ENCODE results near the gene SPDEF. TPM values are rescaled to one million over a fixed set of nuclear protein-coding genes. Genes with fewer than 3 reads are reported as not detected.

Gene SPDEF
- total RNA-seq, 4 donors from 2014 or later: 0.16 to 0.20 TPM; not detected in 2

- Histone ChIP-seq H3K9me3 (no peaks in the 10 kb centered on the region), H3K4me1 (no peaks in the 10 kb centered on the region), H3K27me3 (peaks cover 0 to 29% (median 11%) of the 10 kb centered on the region in 3 donors), H3K36me3 (no peaks in the 10 kb centered on the region), H3K4me3 (no peak overlapping the region), H3K27ac (no peak overlapping the region)
- TF ChIP-seq POLR2A (IDR thresholded peaks at IDR 0.05) (no peak), CTCF (IDR thresholded peaks at IDR 0.05 in 4 of 5, conservative IDR thresholded peaks at IDR 0.05 in 1 of 5) (no peak)
- intact Hi-C loops (cut with DNase I; ENCODE audit: low total_unique reads) (no loop called here), in situ Hi-C loops (cut with MboI; ENCODE audit: low sequenced_read_pairs in 4 of 4) (no loop called here)
- DNase-seq (no peak), ATAC-seq (no peak)
These were observed 14.1 kb upstream of the SPDEF start for GRCh38 chr6:34570066-34570833.

- TF ChIP-seq POLR2A (IDR thresholded peaks at IDR 0.05) (no peak), CTCF (IDR thresholded peaks at IDR 0.05 in 4 of 5, conservative IDR thresholded peaks at IDR 0.05 in 1 of 5) (no peak)
- Histone ChIP-seq H3K4me3 (no peak overlapping the region), H3K27ac (no peak overlapping the region), H3K27me3 (peaks cover 0 to 29% (median 11%) of the 10 kb centered on the region in 3 donors), H3K36me3 (no peaks in the 10 kb centered on the region), H3K9me3 (no peaks in the 10 kb centered on the region), H3K4me1 (no peaks in the 10 kb centered on the region)
- peak in 1 of 2 donors; percentile 25 for ATAC-seq
- intact Hi-C loops (cut with DNase I; ENCODE audit: low total_unique reads) (no loop called here), in situ Hi-C loops (cut with MboI; ENCODE audit: low sequenced_read_pairs in 4 of 4) (no loop called here)
- DNase-seq: no peak
These were observed 13.3 kb upstream of the SPDEF start for GRCh38 chr6:34569361-34569973.

GRCh38 chr6:34568341-34569201, 12.4 kb upstream of the SPDEF start:
- peaks cover 0 to 29% (median 11%) of the 10 kb centered on the region in 3 donors for H3K27me3 ChIP-seq
- in situ Hi-C loops (cut with MboI; ENCODE audit: low sequenced_read_pairs in 4 of 4) (no loop called here), intact Hi-C loops (cut with DNase I; ENCODE audit: low total_unique reads) (no loop called here)

More at GRCh38 chr6:34568341-34569201, 12.4 kb upstream of the SPDEF start:
- TF ChIP-seq POLR2A (IDR thresholded peaks at IDR 0.05) (no peak), CTCF (IDR thresholded peaks at IDR 0.05 in 4 of 5, conservative IDR thresholded peaks at IDR 0.05 in 1 of 5) (no peak)
- H3K9me3 ChIP-seq: no peaks in the 10 kb centered on the region
- no peaks in the 10 kb centered on the region for H3K36me3 ChIP-seq
- H3K27ac ChIP-seq: no peak overlapping the region
- no peaks in the 10 kb centered on the region for H3K4me1 ChIP-seq
- no peak overlapping the region for H3K4me3 ChIP-seq
- DNase-seq (no peak), ATAC-seq (no peak)

All from gastrocnemius medialis (tissue), 4 donors.